ENCODE measurements around the gene ELAVL3.

DNA sequence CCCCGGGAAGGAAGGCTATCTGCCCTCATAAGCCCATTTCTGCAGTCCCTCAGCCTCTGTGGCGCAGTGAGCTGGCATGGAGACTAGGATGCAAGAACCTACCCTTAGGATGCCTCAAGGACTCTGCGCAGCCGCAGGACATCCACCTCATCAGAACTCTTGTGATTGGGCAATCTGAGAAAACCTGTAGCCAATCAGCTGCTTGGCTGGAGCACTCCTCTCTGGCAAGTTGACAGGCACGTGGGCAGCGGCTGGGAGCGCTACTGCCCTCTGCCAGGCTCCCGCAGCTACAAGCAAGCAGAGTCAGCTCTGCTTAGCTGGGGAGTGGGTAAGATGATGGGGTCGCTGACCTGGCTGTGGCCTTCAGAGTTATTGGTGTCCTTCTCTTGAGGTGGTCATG lies 49.6 kb upstream of the ELAVL3 start:
- peak in 1 of 2 donors; percentile 32 for TF ChIP-seq POLR2A (IDR thresholded peaks at IDR 0.05)
- TF ChIP-seq, protein P1, sequence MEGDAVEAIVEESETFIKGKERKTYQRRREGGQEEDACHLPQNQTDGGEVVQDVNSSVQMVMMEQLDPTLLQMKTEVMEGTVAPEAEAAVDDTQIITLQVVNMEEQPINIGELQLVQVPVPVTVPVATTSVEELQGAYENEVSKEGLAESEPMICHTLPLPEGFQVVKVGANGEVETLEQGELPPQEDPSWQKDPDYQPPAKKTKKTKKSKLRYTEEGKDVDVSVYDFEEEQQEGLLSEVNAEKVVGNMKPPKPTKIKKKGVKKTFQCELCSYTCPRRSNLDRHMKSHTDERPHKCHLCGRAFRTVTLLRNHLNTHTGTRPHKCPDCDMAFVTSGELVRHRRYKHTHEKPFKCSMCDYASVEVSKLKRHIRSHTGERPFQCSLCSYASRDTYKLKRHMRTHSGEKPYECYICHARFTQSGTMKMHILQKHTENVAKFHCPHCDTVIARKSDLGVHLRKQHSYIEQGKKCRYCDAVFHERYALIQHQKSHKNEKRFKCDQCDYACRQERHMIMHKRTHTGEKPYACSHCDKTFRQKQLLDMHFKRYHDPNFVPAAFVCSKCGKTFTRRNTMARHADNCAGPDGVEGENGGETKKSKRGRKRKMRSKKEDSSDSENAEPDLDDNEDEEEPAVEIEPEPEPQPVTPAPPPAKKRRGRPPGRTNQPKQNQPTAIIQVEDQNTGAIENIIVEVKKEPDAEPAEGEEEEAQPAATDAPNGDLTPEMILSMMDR (IDR thresholded peaks at IDR 0.05): peak in 4 of 6 experiments; percentile 13 to 31 (median 16)

Data from adrenal gland (tissue), 5 donors.